ENCODE data around the gene ZNF322.
"Not testable (repeated sequence)": the region's sequence is repeated elsewhere in the genome, so short reads cannot be mapped to it uniquely, and the experiment has no call there.

Gene ZNF322

GRCh38 chr6:26659042-26659999 is at the start of gene ZNF322:
TSS of gene ZNF322 (minus strand) at chr6:26659746. CDS start at chr6:26638553, 21,193 bp downstream.
- peak; percentile 89 for DNase-seq

- DNase-seq, result not testable (repeated sequence)
Measured at GRCh38 chr6:26705780-26706179, 46.2 kb upstream of the ZNF322 start.

DNA sequence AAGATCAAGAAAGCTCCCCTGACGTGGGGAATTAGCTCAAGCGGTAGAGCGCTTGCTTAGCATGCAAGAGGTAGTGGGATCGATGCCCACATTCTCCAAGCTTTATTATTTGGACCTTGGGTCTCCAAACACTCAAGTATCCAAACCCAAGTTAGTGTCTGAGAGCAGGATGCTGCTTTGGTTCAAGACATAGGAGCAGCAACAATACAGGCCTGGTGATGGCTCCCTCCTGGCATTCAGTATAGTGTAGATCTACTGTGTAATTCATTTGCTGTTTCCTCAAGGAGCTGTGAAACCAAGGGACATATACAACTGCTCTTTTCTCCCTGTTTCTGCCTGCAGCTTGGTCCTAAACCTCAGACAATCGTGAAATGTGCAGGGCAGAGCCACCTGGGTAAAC is 45.8 kb upstream of the ZNF322 start:
- not testable (repeated sequence) for DNase-seq

- not testable (repeated sequence) for DNase-seq
Measured at GRCh38 chr6:26701023-26701747, 41.6 kb upstream of the ZNF322 start.

- DNase-seq, result not testable (repeated sequence)
Measured at GRCh38 chr6:26697496-26697895, 38.0 kb upstream of the ZNF322 start.

DNA sequence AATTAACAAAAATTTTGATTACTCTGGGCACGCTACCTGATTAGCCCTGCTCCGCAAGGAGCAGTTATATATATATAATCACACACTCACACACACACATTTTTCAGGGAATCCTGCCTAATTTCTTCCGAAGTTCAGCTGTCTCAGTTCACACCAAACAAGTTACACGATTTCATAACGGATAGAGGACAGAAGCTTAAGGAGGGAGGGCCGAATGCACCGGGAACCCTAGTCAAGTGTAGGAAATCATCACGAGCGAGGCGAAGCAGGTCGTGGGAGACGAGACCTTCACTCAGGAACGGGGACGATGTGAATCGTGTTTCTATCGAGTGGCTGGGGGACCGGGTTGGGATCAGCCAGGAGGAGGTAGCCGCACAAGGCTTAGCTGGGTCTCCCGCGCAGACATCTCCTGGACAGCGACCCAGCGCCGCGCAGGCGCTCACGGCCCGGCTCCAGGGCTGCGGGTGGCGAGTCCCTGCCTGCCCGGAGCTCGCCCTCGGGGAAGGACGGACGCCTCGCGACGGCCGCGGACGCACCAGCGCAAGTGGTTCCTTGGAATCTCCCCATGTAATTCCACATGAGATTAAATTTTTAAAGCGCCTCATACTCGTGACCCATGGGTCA is 29.9 kb upstream of the ZNF322 start:
- not testable (repeated sequence) for DNase-seq

GRCh38 chr6:26682435-26683042 is 23.0 kb upstream of the ZNF322 start:
- DNase-seq, result not testable (repeated sequence)

DNA sequence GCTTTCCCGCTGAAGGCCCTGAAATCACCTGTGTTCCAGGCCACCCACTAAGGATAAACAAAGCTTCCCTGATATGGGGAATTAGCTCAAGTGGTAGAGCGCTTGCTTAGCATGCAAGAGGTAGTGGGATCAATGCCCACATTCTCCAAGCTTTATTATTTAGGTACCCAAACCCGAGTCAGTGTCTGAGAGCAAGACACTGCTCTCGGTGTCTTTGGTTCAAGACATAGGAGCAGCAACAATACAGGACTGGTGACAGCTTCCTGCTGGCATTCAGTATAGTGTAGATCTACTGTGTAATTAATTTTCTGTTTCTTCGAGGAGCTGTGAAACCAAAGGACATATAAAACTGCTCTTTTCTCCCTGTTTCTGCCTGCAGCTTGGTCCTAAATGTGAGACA is 13.7 kb upstream of the ZNF322 start:
- not testable (repeated sequence) for DNase-seq

GRCh38 chr6:26670558-26670957 is 11.0 kb upstream of the ZNF322 start:
- not testable (repeated sequence) for DNase-seq

GRCh38 chr6:26670003-26670402 is 10.5 kb upstream of the ZNF322 start:
- not testable (repeated sequence) for DNase-seq

- DNase-seq, result no peak
Measured at GRCh38 chr6:26660000-26660361, 435 bp upstream of the ZNF322 start.

DNA sequence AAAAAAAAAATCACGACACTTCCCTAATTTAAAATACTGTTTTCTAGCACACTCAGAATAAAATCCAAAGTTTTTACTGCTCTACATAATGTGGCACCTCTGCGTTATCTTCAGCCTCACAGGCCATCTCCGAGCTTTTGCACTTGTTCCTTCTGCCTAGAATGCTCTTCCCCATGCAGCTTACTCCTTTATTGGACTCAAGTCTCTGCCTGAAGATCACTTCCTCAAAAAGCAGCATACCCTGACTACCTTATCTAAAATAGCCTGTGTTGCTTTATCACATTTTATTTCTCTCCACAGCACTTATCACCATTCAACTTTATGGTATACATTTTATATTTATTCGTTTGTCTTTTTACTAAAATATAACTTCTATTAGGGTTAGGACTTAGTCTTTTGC is 2.3 kb downstream of the ZNF322 start:
- no peak for DNase-seq

- DNase-seq, result no peak
Measured at GRCh38 chr6:26653007-26653406, 6.5 kb downstream of the ZNF322 start.

DNA sequence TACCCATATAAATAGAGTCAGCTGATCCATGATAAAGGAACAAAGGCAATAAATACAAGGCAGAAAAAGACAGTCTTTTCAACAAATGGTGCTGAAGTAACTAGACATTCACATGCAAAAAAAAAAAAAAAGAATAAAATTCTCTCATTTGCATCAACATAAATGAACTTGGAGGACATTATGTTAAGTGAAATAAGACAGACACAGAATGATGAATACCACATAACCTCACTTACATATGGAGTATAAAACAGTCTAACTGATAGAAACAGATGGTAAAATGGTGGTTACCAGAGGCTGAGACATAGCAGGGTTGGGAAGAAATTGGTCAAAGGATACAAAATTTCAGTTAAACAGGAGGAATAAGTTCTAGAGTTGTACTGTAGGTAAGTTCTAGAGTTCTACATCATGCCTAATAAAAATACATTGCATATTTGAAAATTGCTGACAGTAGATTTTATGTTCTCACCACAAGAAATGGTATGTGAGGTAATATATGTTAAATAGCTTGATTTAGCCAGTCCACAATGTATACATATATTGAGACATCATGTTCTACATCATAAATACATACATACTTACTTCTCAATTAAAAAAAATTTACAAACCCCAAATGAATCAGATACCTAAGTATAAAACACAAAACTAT is 8.3 kb downstream of the ZNF322 start:
- DNase-seq, result no peak

GRCh38 chr6:26646074-26646473 is 13.5 kb downstream of the ZNF322 start:
- DNase-seq, result no peak

DNA sequence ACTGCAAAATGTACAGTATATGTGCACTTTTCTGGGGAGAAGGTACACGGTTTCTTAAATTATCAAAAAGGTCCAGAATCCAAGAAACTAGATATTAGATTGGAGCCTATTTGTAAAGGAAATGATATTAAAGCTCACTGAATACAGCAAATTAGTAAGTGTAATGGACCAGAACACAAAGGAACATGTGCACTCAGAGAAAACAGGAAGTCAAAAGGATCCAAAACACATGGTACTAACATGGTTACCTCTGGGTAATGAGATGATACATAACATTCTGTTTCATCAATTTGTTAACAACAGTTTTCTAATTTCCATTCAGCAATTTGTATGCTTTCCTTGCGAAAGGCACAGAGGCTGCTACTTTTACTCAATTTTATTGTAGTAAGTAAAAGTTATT is 18.7 kb downstream of the ZNF322 start:
- DNase-seq, result no peak

DNA sequence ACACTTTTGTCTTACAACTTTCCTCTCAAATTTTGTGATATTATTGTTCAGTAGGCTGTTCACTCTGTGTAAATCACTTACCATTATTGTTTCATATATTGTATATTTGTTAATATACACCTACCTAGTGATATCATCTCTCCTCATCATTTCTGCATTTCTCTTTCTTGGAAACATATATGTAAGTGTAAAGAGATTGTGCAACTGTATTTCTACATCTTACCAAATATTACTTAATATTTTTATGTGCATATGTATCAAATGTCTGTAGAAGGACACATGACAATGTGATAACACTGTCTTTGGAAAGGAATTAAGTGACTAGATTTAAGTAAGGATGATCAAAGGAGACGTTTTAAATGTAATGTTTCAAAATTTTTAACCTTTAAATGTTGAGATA is 30.2 kb downstream of the ZNF322 start:
- DNase-seq, result no peak

- DNase-seq, result no peak
Measured at GRCh38 chr6:26627843-26628242, 31.7 kb downstream of the ZNF322 start.

- DNase-seq, result no peak
Measured at GRCh38 chr6:26624557-26624956, 35.0 kb downstream of the ZNF322 start.

GRCh38 chr6:26623339-26623859 is 36.1 kb downstream of the ZNF322 start:
- DNase-seq, result no peak

GRCh38 chr6:26613689-26614683 is 45.6 kb downstream of the ZNF322 start:
- no peak for DNase-seq

All from NCI-H2171 (cell line).